ENCODE data around the gene KRTAP5-2.

DNA sequence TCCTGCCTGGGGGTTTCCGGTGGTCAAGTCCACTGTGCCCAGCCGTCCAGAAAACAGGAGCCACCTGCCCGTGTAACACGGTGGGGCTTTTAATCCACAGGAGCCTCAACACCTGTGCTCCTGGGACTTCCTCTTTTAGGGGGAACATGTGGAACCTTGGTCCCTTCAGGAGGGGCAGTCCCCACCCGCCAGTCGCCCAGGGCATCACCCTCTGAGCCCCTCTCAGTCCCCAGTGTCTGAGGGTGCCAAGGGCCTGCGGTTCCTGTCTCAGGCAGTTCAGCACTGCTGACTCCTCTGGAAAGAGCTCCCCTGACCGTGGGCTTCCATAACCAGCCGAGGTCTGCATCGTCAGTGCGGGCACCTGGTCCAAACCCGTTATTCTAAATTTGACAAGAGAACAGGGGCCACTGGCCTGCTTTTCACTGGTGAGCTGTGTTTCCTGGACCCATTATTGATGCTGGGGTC lies 47.3 kb upstream of the KRTAP5-2 start:
- TF ChIP-seq, protein P1, sequence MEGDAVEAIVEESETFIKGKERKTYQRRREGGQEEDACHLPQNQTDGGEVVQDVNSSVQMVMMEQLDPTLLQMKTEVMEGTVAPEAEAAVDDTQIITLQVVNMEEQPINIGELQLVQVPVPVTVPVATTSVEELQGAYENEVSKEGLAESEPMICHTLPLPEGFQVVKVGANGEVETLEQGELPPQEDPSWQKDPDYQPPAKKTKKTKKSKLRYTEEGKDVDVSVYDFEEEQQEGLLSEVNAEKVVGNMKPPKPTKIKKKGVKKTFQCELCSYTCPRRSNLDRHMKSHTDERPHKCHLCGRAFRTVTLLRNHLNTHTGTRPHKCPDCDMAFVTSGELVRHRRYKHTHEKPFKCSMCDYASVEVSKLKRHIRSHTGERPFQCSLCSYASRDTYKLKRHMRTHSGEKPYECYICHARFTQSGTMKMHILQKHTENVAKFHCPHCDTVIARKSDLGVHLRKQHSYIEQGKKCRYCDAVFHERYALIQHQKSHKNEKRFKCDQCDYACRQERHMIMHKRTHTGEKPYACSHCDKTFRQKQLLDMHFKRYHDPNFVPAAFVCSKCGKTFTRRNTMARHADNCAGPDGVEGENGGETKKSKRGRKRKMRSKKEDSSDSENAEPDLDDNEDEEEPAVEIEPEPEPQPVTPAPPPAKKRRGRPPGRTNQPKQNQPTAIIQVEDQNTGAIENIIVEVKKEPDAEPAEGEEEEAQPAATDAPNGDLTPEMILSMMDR (IDR thresholded peaks at IDR 0.05; ENCODE audit: low read length) = no peak
- no peak for TF ChIP-seq EZH2 (optimal IDR thresholded peaks at IDR 0.05; ENCODE audit: low read depth, low read length)

All from MM.1S (cell line).